ENCODE results near the gene THSD4. TPM values are rescaled to one million over a fixed set of nuclear protein-coding genes. Genes with fewer than 3 reads are reported as not detected.

THSD4 gene
- total and polyA plus RNA-seq, 2 of the 8 experiments (the other 6 are each of a cell fraction or from before 2014, with no cell fraction given) = 2.5 to 6.2 TPM

GRCh38 chr15:71091601-71092000 lies 23.7 kb upstream of the THSD4 start:
- WGBS, 2 experiments (ENCODE audit: extremely low coverage in 1 of 2, insufficient coverage in 1 of 2, insufficient read length in 1 of 2, insufficient replicate concordance in 2 of 2, low coverage in 1 of 2, low lambda C conversion rate in 2 of 2, missing lambda C conversion rate in 1 of 2) = 82% methylated on average over 1 of the region's 1 CpG; no CpG with 5 or more reads in 1 of the 2 experiments
- TF ChIP-seq POU5F1 (IDR thresholded peaks at IDR 0.05; ENCODE audit: low read depth, low read length) (no peak), YY1 (IDR thresholded peaks at IDR 0.05; ENCODE audit: low read depth, low read length) (no peak), NANOG (IDR thresholded peaks at IDR 0.05; ENCODE audit: insufficient read depth, low read depth, low read length, poor library complexity, severe bottlenecking) (no peak), RAD21 (IDR thresholded peaks at IDR 0.05 in 1 of 2, conservative IDR thresholded peaks at IDR 0.05 in 1 of 2; ENCODE audit: low read depth in 2 of 2, low read length in 2 of 2) (no peak), SRF (IDR thresholded peaks at IDR 0.05; ENCODE audit: low read depth, low read length) (no peak), SUZ12 (IDR thresholded peaks at IDR 0.05; ENCODE audit: low read length) (no peak), TEAD4 (IDR thresholded peaks at IDR 0.05; ENCODE audit: low read depth, low read length) (no peak), SP4 (IDR thresholded peaks at IDR 0.05; ENCODE audit: low read length) (no peak), MAX (IDR thresholded peaks at IDR 0.05) (no peak), HDAC2 (IDR thresholded peaks at IDR 0.05; ENCODE audit: borderline replicate concordance in 1 of 2, low read depth in 2 of 2, low read length in 2 of 2) (no peak), MAFK (IDR thresholded peaks at IDR 0.05; ENCODE audit: low read depth, low read length) (no peak), SP2 (IDR thresholded peaks at IDR 0.05; ENCODE audit: low read length) (no peak)
- TF ChIP-seq, protein P1, sequence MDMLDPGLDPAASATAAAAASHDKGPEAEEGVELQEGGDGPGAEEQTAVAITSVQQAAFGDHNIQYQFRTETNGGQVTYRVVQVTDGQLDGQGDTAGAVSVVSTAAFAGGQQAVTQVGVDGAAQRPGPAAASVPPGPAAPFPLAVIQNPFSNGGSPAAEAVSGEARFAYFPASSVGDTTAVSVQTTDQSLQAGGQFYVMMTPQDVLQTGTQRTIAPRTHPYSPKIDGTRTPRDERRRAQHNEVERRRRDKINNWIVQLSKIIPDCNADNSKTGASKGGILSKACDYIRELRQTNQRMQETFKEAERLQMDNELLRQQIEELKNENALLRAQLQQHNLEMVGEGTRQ (IDR thresholded peaks at IDR 0.05; ENCODE audit: low read length) = no peak

More at GRCh38 chr15:71091601-71092000, 23.7 kb upstream of the THSD4 start:
- Histone ChIP-seq H4K5ac (ENCODE audit: insufficient read length, low read depth, low read length) (no peak overlapping the region), H3K23me2 (ENCODE audit: low read depth, low read length) (no peaks in the 10 kb centered on the region), H3K79me2 (ENCODE audit: control insufficient read depth in 1 of 2, insufficient read depth in 2 of 2, low read length in 2 of 2) (no peaks in the 10 kb centered on the region), H3K18ac (ENCODE audit: extremely low read depth, low read length) (no peak overlapping the region), H3K14ac (ENCODE audit: insufficient read length) (no peak overlapping the region), H4K20me1 (replicated peaks in 1 of 2; ENCODE audit: control insufficient read depth in 1 of 2, insufficient read depth in 2 of 2, low read length in 2 of 2) (no peaks in the 10 kb centered on the region), H3K9me3 (ENCODE audit: insufficient read depth in 2 of 2, low read depth in 1 of 2, low read length in 1 of 2) (no peaks in the 10 kb centered on the region), H2AK5ac (ENCODE audit: low read depth, low read length) (no peak overlapping the region), H3K36me3 (ENCODE audit: control insufficient read depth in 2 of 4, insufficient read depth in 4 of 4, low read length in 3 of 4) (no peaks in the 10 kb centered on the region), H4K8ac (ENCODE audit: extremely low read depth, insufficient read depth, low read length) (no peak overlapping the region), H2BK20ac (ENCODE audit: low read length) (no peak overlapping the region), H2BK15ac (ENCODE audit: low read length) (no peak overlapping the region), H2BK12ac (ENCODE audit: low read depth, low read length) (no peak overlapping the region), H2BK5ac (ENCODE audit: low read depth, low read length) (no peak overlapping the region), H3K56ac (replicated peaks; ENCODE audit: insufficient read length, low read depth, low read length) (no peak overlapping the region), H3K27me3 (replicated peaks in 1 of 4; ENCODE audit: control insufficient read depth in 3 of 4, extremely low read depth in 1 of 4, insufficient read depth in 3 of 4, low read length in 3 of 4) (peaks cover 0 to 9% (median 4%) of the 10 kb centered on the region in 4 experiments; a peak in 3 of 7 replicates), H2AFZ (ENCODE audit: low read length) (no peak overlapping the region), H3K23ac (ENCODE audit: insufficient read length) (no peak overlapping the region), H3K4me3 (ENCODE audit: extremely low read depth in 1 of 4, insufficient read depth in 2 of 4, low read depth in 3 of 4, low read length in 4 of 4) (no peak overlapping the region), H4K91ac (replicated peaks; ENCODE audit: insufficient read length, low read length) (no peak overlapping the region), H2BK120ac (replicated peaks; ENCODE audit: low read depth, low read length) (no peak overlapping the region), H3K79me1 (ENCODE audit: low read depth, low read length) (no peaks in the 10 kb centered on the region), H3K4me1 (replicated peaks in 1 of 4; ENCODE audit: control insufficient read depth in 3 of 4, insufficient read depth in 4 of 4, low read length in 3 of 4) (no peaks in the 10 kb centered on the region), H3K4me2 (ENCODE audit: insufficient read depth in 1 of 2, low read depth in 2 of 2, low read length in 2 of 2) (no peak overlapping the region), H3K27ac (ENCODE audit: low read depth, low read length) (no peak overlapping the region), H3K9ac (replicated peaks in 1 of 4; ENCODE audit: extremely low read depth in 1 of 4, low read depth in 3 of 4, low read length in 3 of 4) (no peak overlapping the region), H3K4ac (replicated peaks; ENCODE audit: insufficient read length, low read depth, low read length) (no peak overlapping the region)
- ChIA-PET CTCF (ENCODE audit: partially characterized antibody) (interaction anchor here (0.6 to 2.6 kb wide), 5 partner anchors 12 to 756 kb away, joined by 3 to 15 read pairs (median 4); no protein-coding TSS in a partner anchor), POLR2A (ENCODE audit: partially characterized antibody) (no interaction called here)
- DNase-seq (ENCODE audit: low read depth in 1 of 2, low spot score in 2 of 2) (peak in 1 of 2 experiments; percentile 10), FAIRE-seq (no peak)

Data from H1 (cell line).